SK-N-MC (cell line): ENCODE measurements around the gene GREB1.

ENCODE experiments used
- EZH2 ChIP-seq: fragments of 200-600 bp; sonication (generic); IDR thresholded peaks from one replicate; pipeline ENCODE4 v1.6.1; 2017; ENCODE audit warnings: antibody characterized with exemption
- POLR2AphosphoS5 ChIP-seq: IDR thresholded peaks from 2 replicates; pipeline ENCODE4 v1.6.1; 2012; ENCODE audit warnings: mild to moderate bottlenecking, low read depth, low read length, borderline replicate concordance

DNA sequence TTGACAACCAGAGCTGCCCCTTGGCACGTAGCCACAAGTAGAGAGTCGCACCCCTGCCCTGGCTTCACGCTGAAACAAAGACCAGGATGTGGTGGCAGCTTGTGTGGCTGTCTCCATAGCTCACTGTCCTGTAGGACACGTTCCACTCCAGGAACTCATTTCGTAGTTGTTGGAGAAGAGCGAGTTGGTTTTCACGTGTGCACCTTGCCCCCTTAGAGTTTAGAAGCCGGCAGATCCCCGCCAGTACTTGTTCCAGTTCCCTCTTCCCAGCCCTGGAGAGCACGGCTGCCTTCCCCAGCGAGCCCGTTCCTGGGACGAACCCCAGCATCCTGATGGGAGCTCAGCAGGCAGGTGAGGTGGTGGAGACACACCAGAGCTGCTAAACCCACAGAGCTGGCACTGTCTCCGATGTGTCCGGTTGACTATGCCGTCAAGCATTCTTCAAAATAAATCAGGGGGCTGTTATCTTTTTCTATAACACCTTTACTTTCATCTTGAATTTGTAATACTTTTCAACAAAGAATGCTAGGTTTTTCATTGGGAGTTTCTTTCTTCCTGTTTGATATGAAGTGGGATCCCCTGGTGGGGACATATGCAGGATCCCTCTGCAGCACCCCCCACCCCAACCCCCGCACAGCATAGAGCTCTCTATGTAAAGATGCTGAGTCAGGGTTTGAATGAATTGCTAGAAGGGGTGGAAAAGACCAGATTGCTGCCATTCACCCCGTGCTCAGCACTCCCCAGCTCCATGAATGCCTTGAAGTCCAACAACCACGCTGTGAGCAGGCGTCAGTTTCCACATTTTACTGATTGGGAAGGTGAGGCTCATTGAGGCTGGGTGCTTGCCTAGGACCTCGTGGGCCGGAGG, 44.5 kb downstream of the GREB1 start:
- no peak for TF ChIP-seq EZH2
- TF ChIP-seq POLR2AphosphoS5 = no peak
